HG02973 (cell line): ENCODE results near the gene DOCK6.

Experiments
- ATAC-seq: cut with Tn5 transposase; IDR thresholded peaks from one replicate; pipeline ENCODE4 v1.9.1; 2021; ENCODE audit warnings: moderate library complexity; ENCODE audit not compliant: unreplicated experiment

The DOCK6 gene, protein sequence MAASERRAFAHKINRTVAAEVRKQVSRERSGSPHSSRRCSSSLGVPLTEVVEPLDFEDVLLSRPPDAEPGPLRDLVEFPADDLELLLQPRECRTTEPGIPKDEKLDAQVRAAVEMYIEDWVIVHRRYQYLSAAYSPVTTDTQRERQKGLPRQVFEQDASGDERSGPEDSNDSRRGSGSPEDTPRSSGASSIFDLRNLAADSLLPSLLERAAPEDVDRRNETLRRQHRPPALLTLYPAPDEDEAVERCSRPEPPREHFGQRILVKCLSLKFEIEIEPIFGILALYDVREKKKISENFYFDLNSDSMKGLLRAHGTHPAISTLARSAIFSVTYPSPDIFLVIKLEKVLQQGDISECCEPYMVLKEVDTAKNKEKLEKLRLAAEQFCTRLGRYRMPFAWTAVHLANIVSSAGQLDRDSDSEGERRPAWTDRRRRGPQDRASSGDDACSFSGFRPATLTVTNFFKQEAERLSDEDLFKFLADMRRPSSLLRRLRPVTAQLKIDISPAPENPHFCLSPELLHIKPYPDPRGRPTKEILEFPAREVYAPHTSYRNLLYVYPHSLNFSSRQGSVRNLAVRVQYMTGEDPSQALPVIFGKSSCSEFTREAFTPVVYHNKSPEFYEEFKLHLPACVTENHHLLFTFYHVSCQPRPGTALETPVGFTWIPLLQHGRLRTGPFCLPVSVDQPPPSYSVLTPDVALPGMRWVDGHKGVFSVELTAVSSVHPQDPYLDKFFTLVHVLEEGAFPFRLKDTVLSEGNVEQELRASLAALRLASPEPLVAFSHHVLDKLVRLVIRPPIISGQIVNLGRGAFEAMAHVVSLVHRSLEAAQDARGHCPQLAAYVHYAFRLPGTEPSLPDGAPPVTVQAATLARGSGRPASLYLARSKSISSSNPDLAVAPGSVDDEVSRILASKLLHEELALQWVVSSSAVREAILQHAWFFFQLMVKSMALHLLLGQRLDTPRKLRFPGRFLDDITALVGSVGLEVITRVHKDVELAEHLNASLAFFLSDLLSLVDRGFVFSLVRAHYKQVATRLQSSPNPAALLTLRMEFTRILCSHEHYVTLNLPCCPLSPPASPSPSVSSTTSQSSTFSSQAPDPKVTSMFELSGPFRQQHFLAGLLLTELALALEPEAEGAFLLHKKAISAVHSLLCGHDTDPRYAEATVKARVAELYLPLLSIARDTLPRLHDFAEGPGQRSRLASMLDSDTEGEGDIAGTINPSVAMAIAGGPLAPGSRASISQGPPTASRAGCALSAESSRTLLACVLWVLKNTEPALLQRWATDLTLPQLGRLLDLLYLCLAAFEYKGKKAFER (N-terminal part only)

DNA sequence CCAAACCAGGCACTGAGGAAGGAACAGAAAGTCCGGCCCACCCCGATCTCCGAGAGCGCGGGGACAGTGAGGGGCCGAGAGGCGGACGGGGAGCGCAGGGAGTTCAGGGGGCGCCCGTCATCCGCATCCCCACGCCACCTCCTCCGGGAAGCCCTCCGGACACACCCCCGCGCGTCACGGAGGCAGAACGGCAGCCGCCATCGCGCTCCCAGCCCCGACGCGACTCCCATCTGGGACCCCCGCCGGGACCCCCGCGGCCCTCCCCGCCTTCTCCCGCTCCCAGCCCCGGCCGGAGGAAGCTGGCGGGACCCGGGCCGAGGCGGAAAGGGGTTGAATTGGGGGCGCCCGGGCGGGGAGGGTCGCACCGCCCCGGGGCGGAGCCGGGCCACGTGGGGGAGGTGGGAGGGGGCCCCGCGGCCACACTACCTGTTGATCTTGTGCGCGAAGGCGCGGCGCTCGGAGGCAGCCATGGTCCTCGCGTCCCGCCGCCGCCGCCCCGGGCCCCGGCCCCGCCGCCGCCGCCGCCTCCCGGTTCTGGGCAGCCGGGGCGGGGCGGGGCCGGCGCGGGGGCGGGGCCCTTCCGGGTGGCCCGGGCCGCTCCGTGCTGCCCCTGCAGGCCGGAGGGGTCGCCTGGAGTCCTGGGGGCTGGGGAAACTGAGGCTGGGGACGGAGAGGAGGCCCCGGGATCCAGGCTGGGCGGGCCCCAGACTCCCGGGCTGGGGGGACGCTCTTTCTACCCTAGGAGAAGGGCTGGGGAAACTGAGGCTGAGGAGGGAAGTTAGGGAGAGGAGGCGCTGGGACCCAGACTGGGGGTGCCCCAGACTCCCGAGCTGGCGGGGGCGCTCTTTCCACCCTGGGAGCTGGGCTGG lies at the start of gene DOCK6:
TSS of gene DOCK6 (minus strand) at position 554 of the 869 bp plus-strand sequence. CDS start at position 470, 84 bp downstream.
- no peak for ATAC-seq

DNA sequence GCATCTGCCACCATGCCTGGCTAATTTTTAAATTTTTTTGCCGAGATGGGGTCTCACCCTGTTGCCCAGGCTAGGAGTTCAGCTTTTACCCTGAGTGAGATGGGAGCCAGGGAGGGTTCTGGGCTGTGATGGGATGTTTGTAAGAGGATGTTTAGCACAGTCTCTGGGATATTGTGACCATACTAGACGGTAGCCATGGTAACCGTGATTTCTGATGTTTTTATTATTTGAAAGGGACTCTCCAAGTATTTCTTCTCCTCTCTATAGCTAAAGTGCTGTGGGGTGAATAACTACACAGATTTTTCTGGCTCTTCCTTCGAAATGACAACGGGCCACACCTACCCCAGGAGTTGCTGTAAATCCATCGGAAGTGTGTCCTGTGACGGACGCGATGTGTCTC lies 44.0 kb upstream of the DOCK6 start:
- ATAC-seq = no peak

DNA sequence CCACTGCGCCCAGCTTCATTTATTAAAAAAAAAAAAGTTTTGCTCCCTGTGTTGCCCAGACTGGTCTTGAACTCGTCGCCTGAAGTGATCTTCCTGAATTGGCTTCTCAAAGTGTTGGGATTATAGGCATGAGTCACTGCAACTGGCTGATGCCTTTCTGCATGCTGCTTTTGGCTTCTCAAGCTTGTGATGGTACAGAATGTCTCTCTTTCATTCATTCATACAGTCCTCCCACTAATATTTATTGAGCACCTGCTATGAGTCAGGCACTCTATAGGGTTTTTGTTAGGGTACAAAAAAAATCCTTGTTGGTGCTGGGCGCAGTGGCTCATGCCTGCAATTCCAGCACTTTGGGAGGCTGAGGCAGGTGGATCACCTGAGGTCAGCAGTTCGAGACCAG lies 42.6 kb upstream of the DOCK6 start:
- no peak for ATAC-seq

DNA sequence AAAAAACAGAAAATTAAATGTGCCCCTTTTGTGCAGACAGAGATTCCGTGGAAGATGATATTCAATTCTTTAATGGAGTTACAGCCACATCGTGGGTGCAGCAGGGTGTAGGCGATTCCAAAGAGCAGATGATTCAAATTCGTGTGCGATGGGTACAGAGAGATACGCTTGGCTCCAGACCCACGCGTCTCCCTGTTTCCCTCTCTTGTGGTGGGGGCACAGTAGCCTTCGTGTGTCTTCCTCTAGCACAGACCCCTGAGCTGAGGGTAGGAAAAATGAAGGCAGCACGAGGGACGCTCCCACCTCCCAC lies 38.4 kb upstream of the DOCK6 start:
- ATAC-seq = no peak

DNA sequence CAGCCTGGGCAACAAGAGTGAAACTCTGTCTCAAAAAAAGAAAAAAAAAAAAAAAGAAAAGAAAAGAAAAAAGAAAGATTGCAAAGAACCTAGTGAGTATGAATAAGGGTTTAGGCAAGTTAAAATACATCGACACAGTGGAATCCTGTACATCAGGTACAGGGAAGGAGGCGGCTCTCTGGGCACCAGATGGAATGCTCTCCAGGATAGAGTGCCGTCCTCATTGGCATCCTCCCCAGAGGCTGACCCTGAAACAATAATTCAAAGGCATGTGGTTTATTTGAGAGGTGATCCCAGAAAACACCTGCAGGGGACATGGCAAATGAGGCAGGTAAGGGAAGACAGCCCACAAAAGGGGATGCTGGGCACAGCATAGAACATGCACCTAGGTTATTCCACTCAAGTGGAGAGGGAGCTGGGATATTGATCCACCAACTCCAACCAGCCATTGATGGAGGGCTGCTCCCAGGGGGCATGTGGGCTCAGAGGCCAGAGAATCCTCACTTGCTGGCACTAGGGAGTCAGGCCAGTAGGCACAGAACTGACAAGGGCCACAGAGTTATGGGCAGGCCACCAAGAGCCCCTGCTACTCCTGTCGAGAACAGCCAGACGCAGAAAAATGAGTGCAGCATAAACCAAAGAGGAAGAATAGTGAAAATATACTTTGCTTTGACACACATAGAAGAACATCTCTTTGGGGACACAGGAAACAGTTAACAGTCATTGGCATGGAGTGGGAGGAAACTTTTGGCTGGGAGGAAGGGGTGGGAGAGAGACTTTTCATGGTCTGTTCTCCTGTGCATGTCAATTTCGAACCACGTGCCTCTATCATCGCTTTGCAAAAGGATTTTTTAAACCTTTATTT lies 37.9 kb upstream of the DOCK6 start:
- no peak for ATAC-seq

DNA sequence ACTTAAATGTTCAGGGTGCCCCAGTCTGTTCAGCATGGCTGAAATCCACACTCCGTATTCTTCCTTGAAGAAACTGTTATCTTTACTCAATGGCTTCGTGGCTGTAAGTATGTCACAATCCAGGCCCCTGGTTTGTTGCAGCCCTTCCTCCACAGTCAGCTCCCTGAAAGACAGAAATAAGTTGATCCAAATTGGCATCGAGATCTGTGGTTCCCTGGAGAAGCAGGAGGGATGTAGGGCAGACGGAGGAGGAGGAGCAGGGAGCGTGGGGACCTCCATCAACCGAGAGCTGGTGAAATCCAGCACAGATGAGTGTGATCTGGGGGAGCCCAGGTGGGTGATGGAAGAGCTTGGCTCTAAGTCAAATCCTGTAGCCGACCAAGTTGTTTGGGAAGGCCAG lies 33.9 kb upstream of the DOCK6 start:
- no peak for ATAC-seq

DNA sequence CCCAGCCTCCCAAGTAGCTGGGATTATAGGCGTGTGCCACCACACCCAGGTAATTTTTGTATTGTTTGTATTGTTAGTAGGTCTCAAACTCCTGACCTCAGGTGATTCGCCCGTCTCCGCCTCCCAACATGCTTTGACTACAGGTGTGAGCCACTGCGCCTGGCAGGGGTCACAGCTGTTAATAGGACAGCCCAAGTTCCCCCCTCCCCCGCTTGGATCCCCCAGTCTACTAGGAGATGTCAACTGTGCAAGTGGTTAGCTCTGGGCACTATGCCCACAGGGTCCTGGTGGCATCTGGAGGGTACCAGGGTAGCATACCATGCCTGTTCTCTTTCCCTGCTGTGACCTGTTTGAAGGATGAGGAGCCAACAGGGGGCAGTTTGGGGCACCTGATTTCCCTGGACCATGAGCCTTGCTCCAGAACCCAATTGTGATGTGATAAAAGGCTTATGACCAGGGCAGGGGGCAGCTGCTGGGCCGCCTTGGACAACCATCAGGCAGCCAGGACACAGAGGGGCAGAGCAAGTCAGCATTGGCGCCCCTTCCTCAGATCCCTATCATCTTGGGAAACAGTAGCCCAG lies 33.4 kb upstream of the DOCK6 start, which contains the start of gene TSPAN16:
TSS of gene TSPAN16 (plus strand) at position 496 of the 581 bp plus-strand sequence. CDS start 138 bp downstream, outside the sequence.
- no peak for ATAC-seq

DNA sequence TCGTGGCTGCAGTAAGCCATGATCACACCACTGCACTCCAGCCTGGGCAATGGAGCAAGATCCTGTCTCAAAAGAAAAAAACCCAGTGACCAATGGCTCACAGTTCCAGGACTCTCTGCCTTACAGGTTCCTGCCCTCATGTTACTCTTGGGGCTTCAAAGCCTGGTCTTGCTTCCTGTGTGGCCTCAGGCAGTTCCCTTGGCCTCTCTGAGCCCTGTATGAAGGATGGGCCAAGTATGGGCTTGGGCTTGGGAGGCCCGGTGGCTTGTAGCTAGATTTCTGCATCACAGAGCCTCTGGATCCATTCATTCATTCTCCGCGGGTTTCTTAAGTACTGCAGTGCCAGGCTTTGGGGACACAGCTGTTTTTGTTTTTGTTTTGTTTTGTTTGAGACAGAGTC lies 32.9 kb upstream of the DOCK6 start:
- ATAC-seq = no peak

DNA sequence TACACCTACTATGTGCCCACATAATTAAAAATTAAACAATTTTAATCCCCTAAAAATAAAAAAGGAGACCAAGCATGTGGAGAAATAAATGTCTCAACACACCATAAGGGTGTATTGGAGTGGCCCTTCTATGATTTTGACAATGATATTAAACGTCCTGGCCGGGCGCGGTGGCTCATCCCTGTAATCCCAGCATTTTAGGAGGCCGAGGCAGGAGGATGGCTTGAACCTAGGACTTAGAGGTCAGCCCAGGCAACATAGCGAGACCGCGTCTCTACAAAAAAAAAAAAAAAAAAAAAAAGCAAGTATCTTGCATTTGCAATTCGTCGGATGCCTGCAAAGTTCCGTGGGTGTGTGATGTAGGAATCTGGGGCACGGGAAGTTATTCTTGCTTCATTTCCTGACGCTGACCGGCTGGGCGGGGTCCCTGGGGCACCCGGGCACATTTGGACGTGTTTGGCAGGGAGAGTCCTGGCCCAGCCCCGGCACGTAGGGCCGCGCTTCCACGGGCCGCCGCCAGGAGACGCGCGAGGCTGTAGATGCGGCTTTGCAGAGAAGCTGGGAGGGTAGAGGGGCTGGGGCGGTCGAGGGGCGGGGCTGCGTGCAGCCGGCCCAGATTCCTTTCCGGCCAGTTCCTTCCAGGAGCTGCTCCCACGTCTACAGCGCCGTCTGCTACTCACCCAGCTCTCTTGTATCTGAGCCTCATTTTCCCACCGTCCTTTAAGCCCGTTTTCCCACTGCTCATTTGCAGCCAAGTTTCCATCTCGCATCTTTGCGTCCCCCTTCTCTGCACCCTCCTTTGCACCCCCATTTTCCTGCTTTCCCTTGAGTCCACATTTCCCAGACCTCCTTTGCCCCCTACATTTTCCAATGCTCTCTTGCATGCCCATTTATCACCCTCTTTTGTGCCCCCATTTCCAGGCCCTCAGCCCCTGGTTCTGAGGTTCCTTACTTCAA lies 31.4 kb upstream of the DOCK6 start:
- ATAC-seq = peak; percentile 66

DNA sequence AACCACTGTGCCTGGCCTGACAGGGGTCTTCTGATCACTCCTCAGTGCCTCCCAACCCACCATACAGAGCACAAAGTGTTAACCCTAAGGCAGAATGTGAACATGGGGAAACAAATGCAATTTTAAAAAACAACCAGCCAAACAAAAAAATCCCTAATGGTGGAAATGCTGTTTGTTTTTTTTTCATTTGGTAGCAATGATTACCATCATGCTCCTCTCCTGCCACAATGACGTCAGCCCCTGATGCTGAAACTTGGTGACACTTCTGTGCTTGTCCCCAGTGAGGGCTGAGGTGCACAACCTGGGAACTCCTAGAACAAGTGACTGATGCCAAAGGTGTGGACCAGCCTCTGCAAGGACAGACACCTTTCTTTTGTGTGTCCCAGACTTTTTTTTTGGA lies 29.7 kb upstream of the DOCK6 start:
- ATAC-seq = no peak

DNA sequence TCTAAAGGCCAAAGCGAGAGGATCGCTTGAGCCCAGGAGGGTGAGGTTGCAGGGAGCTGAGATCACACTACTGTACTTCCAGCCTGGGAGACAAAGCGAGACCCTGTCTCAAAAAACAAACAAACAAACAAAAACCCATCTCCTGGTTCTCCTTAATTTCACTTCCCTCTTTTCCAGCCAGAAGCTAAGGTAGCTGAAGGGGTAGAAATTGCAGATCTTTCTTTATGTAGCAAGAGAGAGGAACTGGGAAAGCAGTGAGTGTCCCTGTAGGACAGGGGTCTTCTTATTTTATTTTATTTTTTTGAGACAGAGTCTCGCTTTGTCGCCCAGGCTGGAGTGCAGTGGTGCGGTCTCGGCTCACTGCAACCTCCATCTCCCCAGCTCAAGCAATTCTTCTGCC lies 29.1 kb upstream of the DOCK6 start:
- no peak for ATAC-seq

DNA sequence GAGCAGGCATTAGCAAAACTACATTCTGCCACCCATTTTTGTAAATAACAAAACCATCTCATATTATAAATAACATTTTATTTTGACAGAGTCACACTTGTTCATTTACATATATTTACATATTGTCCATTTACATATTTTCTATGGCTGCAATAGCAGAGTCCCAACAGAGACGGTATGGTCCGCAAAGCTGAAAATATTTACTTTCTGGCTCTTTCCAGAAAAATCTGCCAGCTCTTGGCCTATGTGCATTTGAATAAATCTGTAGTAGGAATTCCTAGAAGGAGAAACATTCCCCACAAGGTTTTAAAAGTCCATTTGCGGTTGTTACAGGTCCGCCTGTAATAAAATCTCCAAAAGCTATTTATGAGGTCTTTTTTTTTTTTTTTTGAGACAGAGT lies 27.9 kb upstream of the DOCK6 start:
- ATAC-seq = no peak

DNA sequence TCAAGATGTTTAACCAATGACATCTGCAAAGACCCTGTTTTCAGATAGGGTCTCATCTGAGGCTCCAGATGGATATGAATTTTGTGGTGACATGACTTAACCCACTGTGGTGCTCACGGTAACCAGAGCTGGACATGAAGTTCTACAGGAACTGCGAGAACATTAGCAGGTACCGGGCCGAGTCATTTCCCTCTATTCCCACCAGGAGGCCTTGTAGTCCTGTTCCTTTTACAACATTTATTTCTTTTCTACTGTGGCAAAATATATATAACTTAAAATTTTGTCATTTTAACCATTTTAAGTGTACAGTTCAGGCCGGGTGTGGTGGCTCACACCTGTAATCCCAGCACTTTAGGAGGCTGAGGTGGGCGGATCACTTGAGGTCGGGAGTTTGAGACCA lies 26.0 kb upstream of the DOCK6 start:
- ATAC-seq = no peak

DNA sequence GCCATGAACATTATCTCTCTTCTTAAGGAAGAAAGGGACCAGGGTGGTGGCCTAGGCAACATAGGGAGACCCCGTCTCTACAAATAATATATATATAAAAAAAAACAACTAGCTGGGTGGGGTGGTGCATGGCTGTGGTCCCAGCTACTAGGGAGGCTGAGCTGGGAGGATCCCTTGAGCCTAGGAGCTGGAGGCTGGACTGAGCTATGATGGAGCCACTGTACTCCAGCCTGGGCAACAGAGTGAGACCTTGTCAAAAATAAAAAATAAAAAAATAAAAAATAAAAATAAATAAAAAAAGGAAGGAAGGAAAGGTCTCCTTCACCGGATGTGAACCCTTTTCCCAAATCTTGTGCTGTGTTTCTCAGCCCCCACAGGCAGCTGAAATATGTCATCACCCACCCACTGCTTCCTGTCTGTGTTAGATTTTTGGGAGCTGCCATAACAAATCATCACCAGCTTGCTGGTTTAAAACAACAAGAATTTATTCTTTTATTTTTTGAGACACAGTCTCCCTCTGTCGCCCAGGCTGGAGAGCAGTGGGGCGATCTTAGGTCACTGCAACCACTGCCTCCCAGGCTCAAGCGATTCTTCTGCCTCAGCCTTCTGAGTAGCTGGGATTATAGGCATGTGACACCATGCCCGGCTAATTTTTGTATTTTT lies 24.1 kb upstream of the DOCK6 start:
- no peak for ATAC-seq

DNA sequence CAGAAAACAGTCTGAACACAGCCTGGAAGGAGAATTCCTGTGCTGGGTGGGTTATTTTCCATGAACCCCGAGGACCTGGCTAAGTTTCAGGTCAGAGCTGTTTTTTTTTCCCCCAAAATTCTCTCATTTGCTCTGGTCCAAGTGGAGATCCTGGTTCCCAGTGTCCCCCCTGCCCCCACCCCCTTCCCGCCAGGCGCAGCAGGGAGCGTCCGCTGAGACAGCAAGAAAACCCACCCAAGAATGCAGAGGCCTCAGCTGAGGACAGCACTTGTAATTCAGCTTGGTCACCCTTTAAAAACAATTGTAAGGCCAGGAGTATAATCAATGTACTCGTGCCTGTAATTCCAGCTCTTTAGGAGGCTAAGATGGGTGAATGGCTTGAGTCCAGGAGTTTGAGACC lies 22.2 kb upstream of the DOCK6 start:
- no peak for ATAC-seq

DNA sequence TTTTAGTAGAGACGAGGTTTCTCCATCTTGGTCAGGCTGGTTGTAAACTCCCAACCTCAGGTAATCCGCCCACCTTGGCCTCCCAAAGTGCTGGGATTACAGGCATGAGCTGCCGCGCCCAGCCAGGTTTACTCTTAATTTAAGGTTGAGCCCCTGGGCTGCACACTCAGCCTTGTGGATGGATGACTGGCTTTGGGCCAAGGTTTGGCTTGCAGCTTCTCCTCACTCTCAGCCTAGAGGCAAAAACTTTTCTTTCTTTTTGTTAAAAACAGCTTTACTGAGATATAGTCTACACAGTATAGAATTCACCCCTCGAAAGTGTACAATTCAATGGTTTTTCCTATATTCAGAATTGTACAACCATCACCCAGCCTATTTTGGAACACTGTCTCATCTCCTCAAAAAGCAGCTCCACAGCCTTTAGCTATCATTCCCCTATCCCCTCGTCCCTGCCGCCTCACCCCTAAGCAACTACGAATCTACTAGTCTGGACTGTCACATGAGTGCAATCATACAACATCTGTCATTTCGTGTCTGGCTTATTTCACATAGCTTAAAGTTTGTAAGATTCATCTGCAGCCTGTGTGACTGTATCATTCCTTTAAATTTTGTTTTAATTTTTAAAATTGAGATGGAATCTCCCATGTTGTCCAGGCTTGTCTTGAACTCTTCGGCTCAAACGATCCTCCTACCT lies 19.2 kb upstream of the DOCK6 start:
- no peak for ATAC-seq
